TTC549 (cell line): ENCODE results near the gene LTA4H.

Experiments used
- FAIRE-seq: peaks from 2 replicates; lab custom pipeline; 2012; peaks lifted over from hg19 to GRCh38; lab: Jason Lieb, UNC

Gene LTA4H

GRCh38 chr12:95956557-95957145 is 78.7 kb downstream of the LTA4H start:
- no peak for FAIRE-seq

GRCh38 chr12:95955549-95956159 is 79.7 kb downstream of the LTA4H start:
- FAIRE-seq: no peak

- no peak for FAIRE-seq
Measured at GRCh38 chr12:95953000-95953399, 82.4 kb downstream of the LTA4H start.

GRCh38 chr12:95951515-95951914 is 83.9 kb downstream of the LTA4H start:
- FAIRE-seq: no peak
